GM19099 (cell line): Measurements from ENCODE around the gene KCNN3.

Source experiments
- POLR2A ChIP-seq: IDR thresholded peaks from 3 replicates; pipeline ENCODE4 v1.6.1; 2011; ENCODE audit warnings: low read depth; ENCODE audit not compliant: insufficient read length; ENCODE audit errors: extremely low read depth

KCNN3 gene

GRCh38 chr1:154802982-154803920 is 66.8 kb downstream of the KCNN3 start:
- no peak for TF ChIP-seq POLR2A

DNA sequence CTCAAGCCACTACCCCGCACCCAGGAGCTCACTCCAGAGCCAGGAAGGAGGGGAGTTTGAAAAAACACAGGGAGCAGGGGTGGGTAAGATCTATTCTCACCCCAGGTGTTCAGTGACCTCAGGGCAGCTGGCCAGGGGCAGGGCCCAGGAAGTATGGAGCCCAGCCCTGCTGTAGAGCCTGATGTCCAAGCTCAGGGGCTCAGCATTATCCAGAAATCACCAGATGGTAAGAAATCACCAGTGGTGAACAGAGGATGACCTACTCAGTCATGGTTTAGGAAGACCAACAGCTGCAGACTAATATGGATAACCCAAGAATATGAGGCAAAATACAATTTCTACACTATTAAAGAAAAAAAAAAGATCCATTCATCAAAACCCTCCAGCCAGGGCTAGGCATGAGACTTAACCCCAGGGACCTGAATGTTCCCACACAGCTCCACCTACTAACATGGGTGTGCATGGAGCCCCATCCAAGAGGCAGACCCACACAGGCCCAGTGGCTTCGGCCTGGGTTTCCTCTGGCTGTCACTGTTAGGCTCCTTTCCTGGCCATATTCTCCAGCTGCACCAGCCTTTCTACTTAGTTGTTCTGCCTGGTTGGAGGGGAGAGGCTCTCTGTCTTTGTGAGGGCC is 67.6 kb downstream of the KCNN3 start:
- no peak for TF ChIP-seq POLR2A

GRCh38 chr1:154801234-154802011 is 68.7 kb downstream of the KCNN3 start:
- TF ChIP-seq POLR2A: no peak

GRCh38 chr1:154799188-154799587 is 70.9 kb downstream of the KCNN3 start:
- no peak for TF ChIP-seq POLR2A

DNA sequence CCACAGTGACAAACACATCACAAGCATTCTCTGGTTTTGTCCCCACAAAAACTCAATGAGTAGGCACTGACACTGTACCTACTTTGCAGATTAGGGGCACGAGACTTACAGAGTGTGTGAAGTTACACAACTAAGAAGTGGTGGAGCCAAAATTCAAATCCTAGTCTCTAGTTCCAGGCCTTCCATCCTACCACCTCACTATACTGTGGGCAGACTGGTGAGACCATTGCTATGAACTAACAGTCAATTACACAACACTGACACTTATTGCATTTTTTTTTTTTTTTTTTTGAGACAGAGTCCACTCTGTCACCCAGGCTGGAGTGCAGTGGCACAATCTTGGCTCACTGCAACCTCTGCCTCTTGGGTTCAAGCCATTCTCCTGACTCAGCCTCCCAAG is 71.4 kb downstream of the KCNN3 start:
- TF ChIP-seq POLR2A: no peak

GRCh38 chr1:154797175-154797574 is 72.9 kb downstream of the KCNN3 start:
- no peak for TF ChIP-seq POLR2A

GRCh38 chr1:154796303-154796892 is 73.7 kb downstream of the KCNN3 start:
- TF ChIP-seq POLR2A: no peak

DNA sequence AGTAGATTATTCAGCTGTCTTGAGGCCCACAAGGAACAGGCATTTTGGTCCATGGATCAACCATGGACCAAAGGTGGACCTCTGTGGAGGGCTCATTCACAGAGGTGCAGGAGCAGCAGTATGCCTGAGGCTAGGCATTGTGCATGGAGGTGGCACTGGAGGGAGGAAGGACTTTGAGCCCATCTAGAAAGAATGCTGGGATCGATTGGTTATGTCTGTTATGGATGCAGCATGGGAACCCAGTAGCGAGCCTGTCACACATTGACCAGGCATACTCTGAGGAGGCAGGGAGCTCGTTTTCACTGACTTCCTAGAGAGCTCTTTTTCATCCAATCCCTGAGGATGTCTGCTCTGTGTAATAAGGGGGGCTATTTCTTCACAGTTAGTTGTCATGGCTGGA is 75.5 kb downstream of the KCNN3 start:
- no peak for TF ChIP-seq POLR2A

DNA sequence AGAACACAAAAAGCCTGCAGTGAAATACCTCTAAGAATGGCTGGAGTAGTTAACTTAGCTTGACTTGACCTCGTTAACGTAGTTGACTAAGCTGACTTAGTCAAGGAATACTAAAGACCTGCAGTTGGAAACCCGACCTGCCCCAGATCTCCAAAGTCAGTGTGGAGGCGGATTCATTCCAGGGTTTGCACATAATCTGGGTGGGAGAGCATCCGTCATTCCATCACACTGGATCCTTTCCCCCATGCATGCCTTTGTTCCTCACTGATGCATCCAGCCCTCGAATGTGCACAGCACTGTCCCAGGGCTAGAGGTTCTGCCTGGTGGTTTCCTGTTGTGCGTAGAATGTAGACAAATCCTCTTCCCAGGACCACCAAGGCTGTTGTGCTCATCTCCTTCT is 76.4 kb downstream of the KCNN3 start:
- TF ChIP-seq POLR2A: no peak

GRCh38 chr1:154792899-154793298 is 77.2 kb downstream of the KCNN3 start:
- no peak for TF ChIP-seq POLR2A

DNA sequence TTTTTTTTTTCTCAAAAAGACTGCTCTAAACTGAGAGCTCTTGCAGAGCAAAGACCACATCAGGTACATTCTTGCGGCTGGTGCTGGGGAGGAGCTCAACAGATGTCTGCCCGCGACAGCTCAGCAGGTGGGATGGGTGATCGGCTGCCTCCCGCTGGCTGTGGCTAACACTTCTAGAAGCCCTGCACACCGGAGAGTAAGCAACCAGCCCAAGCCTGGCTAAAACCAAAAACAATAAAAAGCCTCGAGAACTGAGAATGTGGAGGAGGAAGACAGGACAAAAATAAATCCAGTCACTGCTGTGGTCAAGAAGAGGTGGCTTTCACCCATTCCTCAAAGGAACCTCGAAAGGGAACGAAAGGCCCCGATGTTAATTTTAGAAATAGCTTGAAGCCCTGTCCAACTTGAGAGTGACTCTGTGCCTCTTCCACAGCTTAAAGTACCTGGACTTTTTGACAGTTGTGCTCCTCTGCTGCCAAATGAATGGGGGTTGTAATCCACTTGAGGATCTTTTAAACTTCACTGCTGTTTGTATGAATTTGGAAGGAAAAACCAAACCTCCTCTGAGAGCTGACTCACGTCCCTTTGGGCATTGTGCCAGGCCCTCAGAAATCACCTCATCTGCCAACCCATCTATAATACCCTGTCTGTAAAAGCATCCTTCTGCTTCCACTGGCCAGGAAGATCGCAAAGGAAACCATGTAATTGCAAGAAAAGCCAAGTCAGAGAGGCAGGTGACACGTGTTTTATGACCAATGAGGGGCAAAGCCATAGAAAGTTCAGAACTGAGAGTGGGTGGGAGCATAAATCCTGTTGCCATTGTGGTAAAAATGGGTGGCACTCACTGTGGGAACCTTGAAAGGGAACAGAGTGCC is 78.6 kb downstream of the KCNN3 start:
- no peak for TF ChIP-seq POLR2A

DNA sequence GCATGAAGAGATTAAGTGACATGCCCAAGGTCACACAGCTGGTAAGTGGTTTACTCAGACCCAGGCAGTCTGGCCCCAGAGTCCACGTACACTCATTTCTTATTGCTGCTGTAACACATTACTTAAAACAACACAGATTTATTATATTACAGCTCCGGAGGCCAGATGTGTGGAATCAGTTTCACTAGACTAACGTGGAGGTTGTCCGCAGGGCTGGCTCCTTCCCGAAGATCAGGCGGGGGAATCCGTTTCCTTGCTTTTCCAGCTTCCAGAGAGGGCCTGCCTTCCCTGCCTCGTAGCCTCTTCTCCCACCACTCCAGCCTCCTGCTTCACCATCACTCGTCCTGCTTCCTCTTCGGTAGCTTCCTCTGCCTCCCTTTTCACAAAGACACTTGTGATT is 81.2 kb downstream of the KCNN3 start:
- no peak for TF ChIP-seq POLR2A

DNA sequence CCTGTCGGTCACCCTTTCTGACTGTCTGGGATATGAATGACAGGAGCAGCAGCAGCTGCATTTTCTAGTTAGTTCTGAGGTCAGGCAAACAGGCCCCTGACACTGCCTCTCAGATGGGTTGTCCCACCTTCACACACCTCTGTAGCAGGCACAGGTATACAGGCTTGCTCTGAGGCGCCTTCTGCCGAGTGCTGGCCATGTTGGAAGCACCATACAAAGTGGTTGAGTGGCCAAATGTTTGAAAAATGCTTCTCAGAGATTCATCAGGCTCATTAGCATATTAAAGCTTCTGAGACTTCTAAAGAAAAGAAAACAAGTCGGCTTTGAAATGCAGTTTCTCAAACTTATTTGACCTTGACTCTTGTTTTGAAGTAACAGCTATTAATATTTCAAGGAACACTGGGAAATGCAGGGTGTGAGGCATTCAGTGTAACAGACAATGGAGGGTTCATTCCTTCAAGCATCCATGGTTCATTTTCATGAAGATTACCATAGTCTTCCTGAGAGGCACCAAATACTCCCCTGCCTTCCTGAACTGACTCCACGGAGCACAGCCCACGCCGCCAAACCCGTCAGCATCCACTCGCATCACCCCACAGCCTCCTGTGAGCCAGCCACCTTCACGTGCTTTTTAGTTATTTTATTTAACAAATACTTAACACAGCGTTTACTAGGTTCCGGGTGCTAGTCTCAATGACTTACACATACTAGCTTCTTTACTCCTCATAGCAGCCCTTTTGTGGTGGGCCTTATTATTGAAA is 81.8 kb downstream of the KCNN3 start:
- no peak for TF ChIP-seq POLR2A
